ENCODE results near the gene NEGR1.

GRCh38 chr1:71498542-71498941 is 783.8 kb downstream of the NEGR1 start:
- TF ChIP-seq CTCF (conservative IDR thresholded peaks at IDR 0.05; ENCODE audit: low read length) (no peak), EZH2phosphoT487 (IDR thresholded peaks at IDR 0.05; ENCODE audit: borderline replicate concordance, low read depth, low read length) (no peak)

Data from OCI-LY7 (cell line).